Glomerular visceral epithelial cell (primary cell): ENCODE results near the gene SORBS1.

ENCODE experiments used
- DNase-seq: peaks from one replicate; pipeline ENCODE4 v3.0.0-alpha.2; 2016; ENCODE audit errors: extremely low spot score

SORBS1 gene

DNA sequence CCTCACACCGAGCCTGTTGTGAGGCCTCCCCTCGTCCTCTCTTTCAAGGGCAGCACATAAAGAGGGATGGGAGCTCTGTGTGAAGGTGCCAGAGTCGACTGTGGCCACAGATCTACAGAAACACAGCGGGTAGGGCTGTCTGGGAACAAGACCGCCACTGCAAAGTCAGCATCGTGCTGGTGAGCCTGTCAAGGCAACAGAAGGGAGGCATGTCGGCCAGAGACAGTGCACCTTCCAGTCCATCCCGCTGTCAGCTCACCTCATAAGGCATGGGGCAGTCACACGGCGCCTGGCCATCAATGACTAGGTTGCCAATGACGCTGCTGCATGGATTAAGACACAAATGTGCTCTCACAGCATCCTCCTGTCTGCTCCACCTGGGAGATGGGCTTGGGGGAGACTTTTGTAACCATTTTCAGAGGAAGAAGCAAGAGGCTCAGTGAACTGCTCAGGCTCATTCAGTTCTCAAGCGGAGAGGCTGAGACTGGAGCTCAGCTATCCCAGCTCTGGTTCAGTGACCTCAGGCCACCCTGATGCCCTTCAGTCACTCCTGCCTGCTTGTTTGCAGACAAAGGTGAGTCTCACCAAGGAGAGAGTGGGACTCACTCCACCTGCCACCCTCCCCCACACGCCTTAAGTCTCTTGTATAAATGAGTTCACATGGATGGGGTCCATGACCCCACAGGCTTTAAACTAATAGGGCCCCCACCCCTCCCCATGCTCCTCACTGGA, 125.5 kb downstream of the SORBS1 start:
- no peak for DNase-seq

DNA sequence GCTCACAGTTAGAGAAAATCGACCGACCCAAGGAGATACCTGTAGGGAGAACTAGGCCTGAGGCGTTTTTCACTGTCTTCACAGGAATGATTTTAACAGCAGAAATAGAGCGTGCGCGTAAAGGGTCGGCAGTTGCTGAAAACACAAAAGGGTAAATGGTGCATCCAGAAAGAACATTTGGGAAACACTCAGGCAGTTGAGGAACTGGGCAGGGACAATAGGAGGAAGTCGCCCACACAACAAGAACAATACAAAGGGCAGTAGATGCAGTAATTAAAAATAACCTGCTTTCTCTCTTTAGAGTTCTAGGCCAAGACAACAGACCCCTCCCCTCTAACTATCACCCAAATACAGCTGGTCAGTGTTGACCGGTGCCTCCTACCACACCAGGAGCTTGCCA, 126.6 kb downstream of the SORBS1 start:
- DNase-seq: no peak

DNA sequence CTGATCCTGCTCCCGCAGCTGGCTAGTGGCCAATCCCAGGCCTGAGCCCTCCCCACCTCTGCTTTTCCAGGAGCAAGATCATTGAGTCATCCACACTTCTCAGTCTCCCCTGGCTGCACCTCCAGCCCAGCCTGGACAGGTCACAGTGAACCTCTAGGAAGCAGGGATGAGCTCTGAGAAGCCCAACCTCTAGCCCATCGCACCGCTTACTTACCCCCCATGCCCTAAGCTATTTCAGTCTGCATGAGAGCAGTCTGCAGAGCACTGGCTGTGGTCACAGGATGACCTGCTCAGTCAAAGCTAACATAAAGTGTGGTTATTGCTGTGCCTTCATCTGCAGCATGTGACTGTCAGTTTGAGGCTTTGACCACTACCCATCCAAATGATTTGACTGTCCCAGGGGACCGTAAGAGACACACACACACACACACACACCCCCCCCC, 129.2 kb downstream of the SORBS1 start:
- DNase-seq: peak; percentile 63

DNA sequence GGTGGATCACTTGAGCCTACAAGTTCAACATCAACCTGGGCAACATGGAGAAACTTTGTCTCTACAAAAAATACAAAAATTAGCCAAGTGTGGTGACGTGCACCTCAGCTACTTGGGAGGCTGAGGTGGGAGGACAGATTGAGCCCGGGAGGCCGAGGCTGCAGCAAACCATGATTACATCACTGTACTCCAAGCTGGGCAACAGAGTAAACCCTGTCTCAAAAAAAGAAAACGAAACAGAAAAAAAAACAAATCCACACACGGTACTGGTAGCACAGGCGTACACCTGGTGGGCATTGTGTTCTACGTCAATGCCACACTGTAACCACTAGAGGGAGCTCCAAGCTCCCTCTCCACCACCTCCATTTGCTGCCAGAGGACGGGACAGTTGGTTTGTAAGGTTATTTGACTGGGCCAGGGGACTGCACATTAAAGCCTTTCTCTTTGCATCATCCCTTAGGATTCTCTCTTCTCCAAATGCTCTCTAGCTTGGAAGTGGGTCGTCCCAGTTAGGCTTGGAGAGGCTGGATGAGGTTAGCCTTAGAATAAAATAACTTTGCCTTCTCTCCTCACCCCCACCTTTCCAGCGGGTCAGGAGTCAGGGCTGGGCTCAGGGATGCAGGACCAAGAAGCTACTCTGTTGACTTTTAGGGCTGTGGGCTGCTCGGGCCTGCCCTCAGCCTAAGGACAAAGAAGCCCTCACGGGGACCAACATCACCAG, 130.8 kb downstream of the SORBS1 start:
- peak; percentile 67 for DNase-seq

DNA sequence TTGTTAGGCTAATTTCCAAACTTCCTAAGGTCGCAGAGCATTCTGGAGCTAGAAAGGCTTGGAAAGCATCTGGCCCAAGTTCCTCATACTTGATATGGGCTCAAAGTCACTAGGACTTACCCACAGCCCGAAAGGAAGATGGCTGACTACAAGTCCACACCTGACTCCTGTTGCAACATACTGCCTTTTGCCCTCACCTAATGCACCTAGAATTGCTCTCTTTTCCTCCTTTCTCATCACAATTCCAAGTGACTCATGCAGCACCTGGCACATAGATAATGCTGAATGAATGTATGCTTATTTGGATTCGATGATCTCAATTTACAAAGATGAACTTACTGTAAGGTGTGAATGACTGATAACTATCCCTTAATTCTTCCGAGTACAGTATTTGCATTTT, 131.5 kb downstream of the SORBS1 start:
- DNase-seq: no peak

DNA sequence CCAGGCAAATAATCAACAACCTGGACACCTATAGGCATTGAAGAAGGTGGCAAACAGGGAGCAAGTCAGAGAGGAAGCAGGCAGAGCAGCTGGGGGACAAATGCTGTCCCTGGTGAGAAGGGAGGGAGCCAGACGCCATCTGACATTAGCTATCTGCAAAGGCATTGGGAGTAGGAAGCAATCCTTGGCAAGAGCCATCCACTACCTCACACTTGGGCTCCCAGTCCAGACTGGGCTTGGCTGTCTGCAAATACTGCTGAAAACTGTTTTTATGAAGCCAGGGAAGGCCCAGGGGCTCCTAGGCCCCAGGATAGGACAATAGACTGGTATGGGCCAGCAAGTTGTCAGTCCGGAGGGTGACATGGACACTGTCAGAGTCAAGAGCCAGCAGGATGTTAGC, 132.5 kb downstream of the SORBS1 start:
- no peak for DNase-seq

DNA sequence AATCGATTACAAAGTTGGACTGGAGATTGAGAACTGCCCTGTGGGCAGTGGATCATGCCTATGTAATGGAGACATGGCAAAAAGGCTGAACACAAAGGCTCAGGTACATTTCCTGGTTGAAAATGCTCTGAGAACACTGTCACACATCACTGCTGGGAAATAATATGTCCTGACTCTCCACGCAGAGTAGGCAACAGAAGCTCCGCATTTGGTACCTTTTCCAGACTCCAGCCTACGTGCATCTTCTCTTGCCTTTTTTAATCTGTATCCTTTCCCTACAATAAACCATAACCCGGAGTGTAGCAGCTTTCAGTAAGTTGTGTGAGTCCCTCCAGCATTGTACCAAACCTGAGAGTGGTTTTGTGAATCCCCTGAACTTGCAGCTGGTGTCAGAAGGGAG, 134.7 kb downstream of the SORBS1 start:
- DNase-seq: no peak

DNA sequence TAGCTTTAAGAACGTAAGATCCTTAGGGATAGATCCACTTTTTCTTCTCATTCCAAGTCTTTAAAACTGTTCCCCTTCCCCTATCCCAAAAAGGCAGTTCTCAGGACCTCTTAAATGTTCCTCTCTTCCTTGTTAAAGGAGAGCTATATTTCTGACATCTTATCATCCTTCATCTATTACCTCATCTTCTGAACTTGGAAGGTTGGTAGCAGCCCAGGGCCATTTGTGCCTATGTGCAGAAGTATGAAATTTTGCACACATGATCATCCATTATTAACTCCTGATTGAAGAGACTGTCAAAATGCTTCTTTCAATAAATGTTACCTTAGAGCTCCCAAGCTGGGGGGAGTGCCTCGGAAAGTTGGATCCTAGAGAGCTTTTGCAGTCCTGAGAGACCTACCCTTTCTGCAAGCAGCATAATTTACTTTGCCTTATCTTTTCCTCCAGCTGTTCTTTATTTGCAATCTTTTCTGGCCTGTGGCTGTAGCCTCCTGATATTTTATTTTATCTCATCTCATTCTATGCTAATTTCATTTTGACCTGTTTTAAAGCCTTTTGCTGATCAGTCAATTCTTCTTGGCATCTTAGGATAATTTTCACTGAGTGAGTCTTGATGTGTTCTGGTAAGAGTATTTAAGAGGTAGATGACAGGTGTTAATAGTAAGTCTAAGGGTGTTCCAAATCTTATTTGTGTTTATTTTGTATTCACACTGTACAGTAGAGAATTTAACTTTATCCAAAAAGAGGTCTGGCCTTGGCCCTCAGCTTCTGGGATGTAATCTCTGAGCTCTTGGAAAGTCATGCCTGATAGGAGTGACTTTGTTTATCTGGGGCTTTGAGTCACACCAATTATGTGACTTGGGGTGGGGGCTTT, 135.3 kb downstream of the SORBS1 start:
- no peak for DNase-seq

DNA sequence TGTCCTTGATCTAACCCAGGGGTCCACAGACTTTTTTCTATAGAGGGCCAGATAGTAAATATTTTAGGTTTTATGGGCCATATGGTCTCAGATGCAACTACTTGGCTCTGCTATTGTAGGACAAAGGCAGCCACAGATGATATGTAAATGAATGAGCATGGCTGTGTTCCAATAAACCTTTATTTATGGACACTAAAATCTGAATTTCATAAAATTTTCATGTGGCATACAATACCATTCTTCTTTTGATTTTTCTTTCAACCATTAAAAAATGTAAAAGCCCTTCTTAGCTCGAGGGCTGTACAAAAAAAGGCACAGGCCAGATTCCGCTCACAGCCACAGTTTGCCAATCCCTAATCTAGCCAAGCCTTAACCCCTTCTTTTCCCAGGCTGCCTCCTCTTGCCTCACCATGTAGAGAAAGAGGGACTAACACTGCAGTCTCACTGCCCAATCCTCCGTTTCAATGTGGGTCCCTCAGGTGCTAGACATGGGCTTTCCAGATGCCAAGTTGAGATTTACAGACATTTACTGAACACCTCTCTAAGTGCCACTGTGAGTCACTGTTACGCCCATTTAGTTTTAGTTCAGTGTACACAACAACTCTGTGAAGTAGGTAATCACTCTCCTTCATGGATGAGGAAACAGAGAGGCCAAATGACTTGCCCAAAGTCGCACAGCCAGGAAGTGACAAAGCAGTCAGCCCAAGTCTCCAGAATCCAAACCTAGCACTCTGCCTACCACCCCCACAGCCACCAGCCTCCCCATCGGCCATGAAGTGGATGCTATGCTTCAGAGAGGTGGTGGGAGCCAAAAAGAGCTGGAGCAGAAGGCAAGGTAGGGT, 137.8 kb downstream of the SORBS1 start:
- no peak for DNase-seq

DNA sequence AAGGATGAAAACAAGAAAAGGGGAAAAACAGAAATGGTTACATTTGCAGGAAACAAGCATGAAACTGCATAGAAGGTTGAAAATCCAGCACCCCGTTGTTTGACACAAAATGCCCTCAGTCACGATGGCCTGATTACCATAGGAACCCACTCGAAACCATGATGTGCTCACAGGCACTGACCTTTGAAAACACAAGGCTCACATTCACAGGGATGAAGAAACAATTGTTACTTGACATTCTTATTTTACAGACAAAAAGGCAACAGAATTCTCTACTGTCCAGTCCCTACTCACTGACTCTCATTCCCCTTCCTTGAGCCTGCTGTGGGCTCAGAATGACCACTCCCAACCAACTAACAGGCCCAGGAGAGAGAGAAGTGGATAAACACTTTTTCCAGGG, 138.9 kb downstream of the SORBS1 start:
- DNase-seq: no peak

DNA sequence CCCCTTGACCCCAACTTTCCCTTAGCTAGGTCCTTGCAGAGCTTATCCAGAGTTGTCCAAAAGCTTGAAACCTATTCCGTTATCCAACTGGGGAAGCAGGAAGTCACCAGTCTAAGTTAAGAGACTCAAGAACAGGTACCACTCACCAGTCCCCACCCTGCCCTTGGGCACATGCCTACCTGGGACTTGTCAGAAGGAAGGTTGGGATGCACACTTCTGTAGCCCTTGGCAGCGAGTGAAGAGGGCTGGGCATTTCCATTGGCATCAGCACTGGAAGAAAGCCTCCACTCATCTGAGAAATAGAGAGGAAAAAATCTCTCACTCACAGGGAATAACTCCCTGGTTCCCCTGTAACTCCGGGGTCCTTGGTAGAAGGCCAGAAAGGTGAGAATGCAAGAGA, 139.4 kb downstream of the SORBS1 start:
- DNase-seq: no peak

DNA sequence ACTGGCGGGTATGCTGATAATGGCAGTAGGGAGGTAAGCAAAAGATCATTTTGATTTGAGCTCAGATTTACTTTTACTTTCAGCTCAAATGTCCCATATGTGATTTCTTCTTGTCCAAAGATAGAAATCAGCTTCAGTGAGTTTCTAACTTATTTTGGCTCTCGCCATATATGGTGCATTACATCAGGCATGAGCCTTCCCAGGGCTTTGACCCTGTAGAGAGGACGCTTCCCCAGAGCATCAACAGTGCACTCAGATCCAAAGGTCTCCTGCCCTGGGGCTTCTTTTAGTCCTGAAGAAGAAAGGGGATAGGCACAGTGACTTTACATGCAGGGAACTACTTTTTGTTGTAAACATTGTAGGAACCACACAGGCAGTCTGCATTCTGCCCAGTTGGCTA, 141.8 kb downstream of the SORBS1 start:
- DNase-seq: no peak

DNA sequence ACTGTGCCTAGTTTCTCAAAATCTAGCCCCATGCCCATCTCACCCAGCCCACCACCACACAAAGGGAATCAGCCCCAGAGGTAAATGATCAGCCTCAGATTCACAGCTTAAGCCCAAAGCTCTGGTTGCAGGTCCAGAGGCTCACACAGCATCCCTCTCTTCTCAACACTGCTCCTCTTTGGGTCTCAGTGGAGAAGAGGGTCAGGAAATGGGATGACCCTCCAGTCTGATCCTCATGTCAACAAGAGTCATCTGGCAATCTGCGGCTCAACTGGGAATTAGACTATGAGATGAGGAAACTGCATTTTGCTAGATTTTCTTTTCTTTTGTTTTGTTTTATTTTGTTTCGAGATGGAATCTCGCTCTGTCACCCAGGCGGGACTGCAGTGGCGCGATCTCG, 144.2 kb downstream of the SORBS1 start:
- DNase-seq: no peak

DNA sequence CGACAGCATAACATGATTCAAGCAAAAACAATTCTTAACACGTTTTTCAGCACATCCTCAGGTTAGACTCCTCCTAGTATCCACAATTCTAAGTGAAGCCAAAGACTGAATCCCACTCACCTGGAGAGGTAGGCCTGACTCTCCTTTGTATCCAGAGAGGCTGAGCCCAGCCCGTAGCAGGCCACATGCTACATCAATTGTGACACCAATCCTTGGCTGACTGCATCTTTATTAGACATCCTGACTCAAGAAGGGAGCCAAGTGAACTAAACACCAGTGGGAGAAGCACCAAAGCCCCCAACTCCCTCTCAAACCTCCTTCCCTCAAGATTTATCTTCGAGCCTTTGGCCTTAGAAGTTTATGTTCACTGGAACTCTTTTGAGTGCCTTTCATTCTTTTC, 144.9 kb downstream of the SORBS1 start:
- DNase-seq: no peak

DNA sequence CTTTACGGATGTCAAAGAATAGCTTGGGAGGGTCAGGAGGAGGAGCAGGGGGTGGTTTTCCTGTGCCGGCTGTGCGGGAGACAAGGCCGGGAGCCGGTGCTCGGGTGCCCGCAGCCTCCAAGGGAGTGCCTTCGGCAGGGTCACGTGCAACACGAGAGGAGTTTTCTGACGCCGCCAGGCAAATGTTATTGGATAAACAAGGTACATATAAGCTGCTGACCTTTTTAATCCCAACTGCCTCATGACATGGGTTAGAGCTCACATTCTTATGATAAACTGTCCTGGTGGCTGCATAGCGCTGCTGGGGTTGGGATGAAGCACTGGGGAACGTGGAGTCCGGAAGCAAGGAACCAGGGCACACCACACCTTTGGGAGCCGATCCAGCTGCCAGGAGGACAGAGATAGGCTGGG, 145.5 kb downstream of the SORBS1 start:
- DNase-seq: no peak

DNA sequence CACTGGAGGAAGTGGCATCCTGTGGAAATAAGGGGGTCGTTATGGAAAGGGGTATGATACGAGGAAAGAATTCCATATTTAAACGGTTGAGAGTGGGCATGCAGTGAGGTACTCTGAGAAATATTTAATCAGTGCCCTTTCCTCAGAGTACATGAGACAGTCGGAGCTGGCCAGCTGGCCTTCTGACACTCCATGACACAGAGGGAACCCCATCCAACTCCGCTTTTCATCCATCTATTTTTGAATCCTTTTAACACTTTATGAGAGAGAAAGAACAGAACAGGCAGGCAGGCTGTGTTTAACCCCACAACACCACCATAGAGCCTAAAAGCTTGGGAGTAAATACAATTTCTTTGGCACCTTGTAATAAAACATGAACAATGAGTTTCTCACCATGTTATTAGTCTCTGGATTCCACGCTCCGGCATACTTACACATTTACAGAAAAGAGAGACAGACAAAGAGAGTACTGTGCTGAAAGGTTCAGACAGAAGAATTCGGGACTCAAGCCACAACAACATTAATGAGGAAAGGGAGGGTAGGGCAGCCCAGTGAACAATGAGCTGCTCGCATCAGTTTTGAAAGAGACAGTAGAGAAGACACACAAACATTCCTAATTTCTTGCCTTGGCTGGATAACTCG, 146.2 kb downstream of the SORBS1 start:
- DNase-seq: no peak

DNA sequence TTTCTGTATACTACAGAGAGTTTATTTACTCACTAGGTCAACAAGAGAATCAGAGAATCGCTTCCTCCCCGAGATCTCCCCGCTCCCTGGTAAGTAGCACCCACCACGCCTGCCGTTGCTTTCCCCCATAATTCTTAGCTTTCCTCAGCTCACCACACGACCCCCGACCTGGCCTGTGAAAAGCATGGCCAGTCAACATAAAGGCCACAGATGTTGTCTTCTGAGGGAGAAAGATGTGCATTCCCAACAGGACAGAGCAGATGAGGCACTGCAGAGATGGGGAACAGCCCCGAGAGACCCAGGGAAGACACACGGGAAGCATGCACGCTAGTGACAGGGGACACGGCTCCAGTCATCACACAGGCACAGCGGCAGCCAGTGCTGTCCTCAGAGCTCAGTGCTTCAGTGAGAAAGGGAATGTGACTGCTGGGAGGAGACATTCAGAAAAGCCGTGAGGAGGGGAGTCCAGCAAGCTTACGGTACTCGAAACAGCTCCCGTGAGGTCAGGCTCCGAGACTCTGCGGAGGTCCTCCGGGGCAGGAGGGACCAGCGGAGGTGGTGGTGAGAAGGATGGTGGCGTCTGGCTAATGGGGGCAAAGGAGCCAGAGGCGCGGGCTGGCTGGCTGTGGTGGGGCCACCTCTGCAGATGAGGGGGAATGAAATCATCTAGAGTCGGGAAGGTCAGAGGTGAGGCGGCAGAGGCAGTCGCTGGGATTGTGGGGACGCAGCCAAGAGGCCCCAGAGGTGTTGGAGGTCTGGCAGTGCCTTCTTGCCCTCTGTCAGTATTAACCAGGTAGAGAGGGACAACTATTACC, 146.9 kb downstream of the SORBS1 start:
- DNase-seq: no peak

DNA sequence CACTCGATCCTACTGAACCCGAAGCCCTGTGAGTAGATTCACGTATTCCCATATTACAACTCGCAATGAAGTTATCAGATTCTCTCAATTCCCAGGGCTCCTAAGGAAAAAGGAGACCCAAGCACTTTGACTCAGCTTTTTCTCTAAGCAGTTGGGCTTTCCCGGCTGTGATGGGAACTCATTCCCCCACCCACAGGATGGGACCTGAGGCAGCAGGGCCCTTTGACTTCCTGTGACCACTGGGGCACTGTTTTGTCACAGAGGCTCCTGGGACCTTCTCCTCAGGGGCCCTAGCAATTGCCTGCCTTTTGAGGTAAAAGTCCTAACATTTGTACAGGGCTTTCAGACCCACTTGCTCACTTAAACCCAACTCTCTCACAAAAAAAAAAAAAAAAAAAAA, 147.6 kb downstream of the SORBS1 start:
- DNase-seq: no peak

DNA sequence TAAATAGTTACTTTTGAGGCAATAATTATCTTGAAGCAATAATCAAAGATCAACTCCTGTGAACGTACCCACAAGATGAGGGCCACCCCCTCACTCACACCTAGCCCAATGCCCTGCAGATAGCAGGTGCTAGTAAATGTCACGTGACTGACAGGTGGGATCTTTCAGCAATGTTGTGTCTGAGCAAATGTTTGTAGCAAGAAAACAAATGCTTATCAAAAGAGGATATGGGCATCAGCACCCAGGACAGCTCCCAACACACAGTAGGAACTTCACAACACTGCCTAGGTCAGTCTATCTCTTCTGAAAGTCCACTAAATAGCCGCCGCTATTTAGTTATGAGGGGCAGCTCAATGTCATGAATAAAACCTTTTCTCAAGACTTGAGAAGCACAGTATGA, 149.5 kb downstream of the SORBS1 start:
- DNase-seq: no peak
